C1 segment of cervical spinal cord (tissue), 14 donors: ENCODE data around the gene KIRREL3.
A peak's percentile ranks its signal among the peaks of the same experiment; 100 is the strongest.

Experiments
- DNase-seq, 14 donors: peaks; one replicate each; lab custom pipeline; 2025; lab: John Stamatoyannopoulos, UW

The KIRREL3 gene

GRCh38 chr11:126793596-126793995, 207.0 kb downstream of the KIRREL3 start:
- no peak for DNase-seq

- no peak for DNase-seq
These were observed 208.6 kb downstream of the KIRREL3 start for GRCh38 chr11:126791991-126792390.

- DNase-seq, result no peak
These were observed 209.1 kb downstream of the KIRREL3 start for GRCh38 chr11:126791446-126791845.

GRCh38 chr11:126790550-126791081, 210.0 kb downstream of the KIRREL3 start:
- DNase-seq, result peak in 8 of 14 donors; percentile 8 to 56 (median 27)

- no peak for DNase-seq
These were observed 217.8 kb downstream of the KIRREL3 start for GRCh38 chr11:126782810-126783209.

- DNase-seq, result no peak
These were observed 218.6 kb downstream of the KIRREL3 start for GRCh38 chr11:126781942-126782341.

GRCh38 chr11:126776119-126776518, 224.5 kb downstream of the KIRREL3 start:
- DNase-seq, result no peak

GRCh38 chr11:126772267-126772666, 228.3 kb downstream of the KIRREL3 start:
- no peak for DNase-seq

- DNase-seq, result no peak
These were observed 231.9 kb downstream of the KIRREL3 start for GRCh38 chr11:126768702-126769101.

GRCh38 chr11:126766440-126766839, 234.1 kb downstream of the KIRREL3 start:
- DNase-seq, result no peak

GRCh38 chr11:126765196-126765595, 235.4 kb downstream of the KIRREL3 start:
- DNase-seq, result no peak

- no peak for DNase-seq
These were observed 236.3 kb downstream of the KIRREL3 start for GRCh38 chr11:126764231-126764630.

- DNase-seq, result no peak
These were observed 243.7 kb downstream of the KIRREL3 start for GRCh38 chr11:126756855-126757254.

- DNase-seq, result no peak
These were observed 244.1 kb downstream of the KIRREL3 start for GRCh38 chr11:126756421-126756820.

GRCh38 chr11:126755526-126755925, 245.0 kb downstream of the KIRREL3 start:
- DNase-seq, result no peak

- no peak for DNase-seq
These were observed 245.8 kb downstream of the KIRREL3 start for GRCh38 chr11:126754591-126755426.

GRCh38 chr11:126753990-126754389, 246.6 kb downstream of the KIRREL3 start:
- DNase-seq, result no peak

- DNase-seq, result no peak
These were observed 249.3 kb downstream of the KIRREL3 start for GRCh38 chr11:126751242-126751641.

- no peak for DNase-seq
These were observed 251.8 kb downstream of the KIRREL3 start for GRCh38 chr11:126748793-126749192.

- DNase-seq, result no peak
These were observed 252.3 kb downstream of the KIRREL3 start for GRCh38 chr11:126748100-126748791.

- DNase-seq, result no peak
These were observed 253.3 kb downstream of the KIRREL3 start for GRCh38 chr11:126747315-126747714.

- DNase-seq, result no peak
These were observed 254.1 kb downstream of the KIRREL3 start for GRCh38 chr11:126746443-126746842.

- DNase-seq, result no peak
These were observed 255.9 kb downstream of the KIRREL3 start for GRCh38 chr11:126744699-126745098.
